Measurements from ENCODE around the gene SCAF1. TPM values are rescaled to one million over a fixed set of nuclear protein-coding genes. Genes with fewer than 3 reads are reported as not detected.

SCAF1 gene
- total RNA-seq, 2 experiments from 2014 or later, result 43.3 to 64.0 TPM

DNA sequence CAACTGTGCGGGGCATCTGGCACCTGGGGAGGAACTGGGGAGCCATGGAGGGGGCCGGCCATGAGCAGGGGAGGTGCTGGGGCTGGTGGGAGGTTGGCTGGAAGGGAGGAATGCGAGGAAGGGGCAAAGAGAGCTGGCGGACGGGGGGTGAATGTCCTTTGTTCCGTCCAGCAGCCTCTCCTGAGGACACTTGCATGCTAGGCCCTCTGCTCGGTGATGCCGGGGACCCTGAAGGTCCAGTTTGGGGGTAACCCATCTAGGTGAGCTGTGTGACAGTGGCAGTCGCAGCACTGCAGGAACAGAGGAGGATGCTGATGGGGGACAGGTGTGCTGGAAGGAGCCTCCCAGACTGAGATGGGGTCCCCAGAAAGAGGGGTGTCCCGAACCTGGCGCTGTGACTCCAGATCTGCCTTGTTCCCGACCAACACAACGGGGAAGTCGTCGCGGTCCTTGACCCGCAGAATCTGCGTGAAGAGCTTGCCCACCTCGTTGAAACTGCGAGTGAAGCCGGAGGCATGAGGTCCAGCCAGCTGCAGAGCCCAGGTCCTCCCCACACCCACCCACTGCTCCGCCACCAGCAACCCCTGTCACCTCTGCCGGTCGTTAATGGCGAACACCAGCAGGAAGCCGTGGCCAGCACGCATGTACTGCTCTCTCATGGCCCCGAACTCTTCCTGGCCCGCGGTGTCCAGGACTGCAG is 5.6 kb upstream of the SCAF1 start:
- intact Hi-C loops (cut with DNase I, micrococcal nuclease), result no loop called here
- no peaks in the 10 kb centered on the region for H3K27me3 Mint-ChIP-seq
- no peak overlapping the region for H3K4me3 Mint-ChIP-seq
- H3K27ac Mint-ChIP-seq, result no peak overlapping the region
- ChIA-PET POLR2A (no interaction called here), CTCF (interaction anchor here (0.6 kb wide), 1 partner anchor 924 kb away, joined by 3 read pairs; no protein-coding TSS in a partner anchor)
- H3K9me3 Mint-ChIP-seq (ENCODE audit: low read depth), result no peaks in the 10 kb centered on the region
- no peak for ATAC-seq
- H3K4me1 Mint-ChIP-seq, result peaks cover 19% of the 10 kb centered on the region
- H3K36me3 Mint-ChIP-seq (ENCODE audit: low read depth), result peaks cover 2% of the 10 kb centered on the region
- no peak for DNase-seq

- CTCF ChIA-PET, result interaction anchor here (0.8 kb wide), 1 partner anchor 67 kb away, joined by 3 read pairs; no protein-coding TSS in a partner anchor
- POLR2A ChIA-PET, result no interaction called here
- peak; percentile 25 for DNase-seq
Observed at GRCh38 chr19:49637821-49638738, 3.9 kb upstream of the SCAF1 start.

DNA sequence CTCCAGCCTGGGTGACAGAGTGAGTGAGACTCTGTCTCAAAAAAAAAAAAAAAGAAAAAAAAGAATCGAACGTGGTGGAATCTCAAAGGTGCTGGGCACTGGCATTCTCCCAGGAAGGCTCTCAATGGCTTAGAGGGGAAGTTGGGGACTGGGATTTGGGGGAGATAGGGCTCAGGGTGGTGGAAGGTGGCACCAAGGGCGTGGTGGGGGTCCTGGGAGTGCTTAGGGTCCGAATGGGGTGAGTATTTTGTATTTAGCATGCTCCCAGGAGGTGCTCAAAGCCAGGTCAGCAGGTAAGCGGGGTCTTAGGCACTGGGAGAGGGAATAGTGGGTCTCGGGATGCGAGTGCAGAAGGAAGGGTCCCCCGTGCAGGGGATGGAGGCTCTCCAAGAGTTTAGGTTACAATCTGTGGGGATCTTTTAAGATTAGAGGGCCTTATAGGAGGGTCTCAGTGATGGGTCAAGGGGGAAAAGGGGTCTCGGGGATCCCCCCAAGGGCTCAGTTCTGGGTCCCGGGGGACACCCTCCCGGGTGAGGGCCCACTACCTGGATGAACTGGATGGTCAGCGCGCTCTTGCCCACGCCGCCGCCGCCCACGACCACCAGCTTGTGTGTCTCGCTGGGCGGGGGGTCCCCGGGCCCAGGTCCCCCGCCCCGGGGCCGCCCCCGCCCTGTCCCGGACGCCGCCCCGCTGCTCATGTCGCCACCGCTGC is 2.5 kb upstream of the SCAF1 start:
- H3K4me1 Mint-ChIP-seq, result peaks cover 44% of the 10 kb centered on the region

More at GRCh38 chr19:49637821-49638738, 3.9 kb upstream of the SCAF1 start:
- Mint-ChIP-seq H3K27ac (peak overlapping the region; percentile 34), H3K9me3 (ENCODE audit: low read depth) (no peaks in the 10 kb centered on the region), H3K36me3 (ENCODE audit: low read depth) (peaks cover 2% of the 10 kb centered on the region), H3K27me3 (no peaks in the 10 kb centered on the region), H3K4me3 (peak overlapping the region; percentile 18), H3K4me1 (peaks cover 29% of the 10 kb centered on the region)
- ATAC-seq, result no peak
- intact Hi-C loops (cut with DNase I, micrococcal nuclease), result no loop called here

DNA sequence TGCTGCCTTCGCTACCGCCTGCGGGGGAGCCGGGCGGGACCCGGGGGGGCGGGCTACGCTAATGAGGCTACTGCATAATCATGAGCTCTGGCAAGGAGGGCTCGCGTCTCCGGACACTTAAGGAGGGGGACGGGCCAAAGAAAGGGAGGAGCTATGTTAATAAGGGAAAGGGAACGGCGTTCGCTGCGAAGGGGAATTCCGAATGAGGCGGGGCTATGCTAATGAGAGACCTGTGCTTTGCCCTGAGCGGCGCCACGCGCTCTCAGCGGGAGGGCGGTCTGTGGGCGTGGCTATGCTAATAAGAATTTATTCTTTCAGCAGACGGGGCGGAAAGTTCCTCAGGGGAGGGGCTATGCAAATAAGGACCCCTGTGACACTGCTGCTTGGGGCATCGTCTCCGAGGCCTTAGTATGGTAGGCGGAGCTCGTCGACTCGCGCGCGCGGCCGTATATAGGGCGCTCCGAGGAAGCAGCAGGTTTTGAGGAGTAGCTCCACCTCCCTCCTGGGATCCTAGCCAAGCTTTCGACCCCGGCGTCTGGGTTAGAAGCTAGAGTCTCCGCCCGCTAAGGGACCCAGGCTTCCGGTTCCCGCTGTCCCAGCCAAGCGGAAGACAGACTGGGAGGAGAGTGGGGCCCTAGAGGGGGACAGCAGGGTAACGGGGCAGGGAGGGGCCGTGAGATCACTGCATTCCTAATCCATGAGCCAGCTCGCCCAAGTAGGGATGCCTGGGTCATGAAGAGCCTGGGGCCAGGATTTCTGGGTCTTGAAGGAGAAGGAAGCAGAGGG is 1.7 kb upstream of the SCAF1 start, which contains the start of gene RRAS:
TSS of gene RRAS (minus strand) at position 31 of the 786 bp plus-strand sequence. CDS start 45 bp downstream, outside the sequence.
- intact Hi-C loops (cut with DNase I, micrococcal nuclease), result loop anchor here (1.0 to 10.0 kb wide), 21 partner anchors 36 to 1278 kb away; partner anchors contain the start of genes NOSIP (in 2 of the 2), AKT1S1 (in 1 of the 2), ALDH16A1 (in 1 of the 2) and ASPDH (in 1 of the 2)
- CTCF ChIA-PET, result interaction anchor here (0.6 to 6.1 kb wide), 15 partner anchors 17 to 168 kb away, joined by 3 to 62 read pairs (median 5); partner anchors contain the start of genes NOSIP and PRR12
- H3K4me1 Mint-ChIP-seq, result peaks cover 48% of the 10 kb centered on the region

More for the DNA sequence above, 2.5 kb upstream of the SCAF1 start:
- POLR2A ChIA-PET, result interaction anchor here (0.6 to 3.1 kb wide), 10 partner anchors 25 to 244 kb away, joined by 3 to 39 read pairs (median 6); partner anchors contain the start of genes AKT1S1, FUZ, NOSIP and PRMT1
- intact Hi-C loops (cut with DNase I, micrococcal nuclease), result loop anchor here (1.0 to 10.0 kb wide), 21 partner anchors 37 to 1277 kb away; partner anchors contain the start of genes NOSIP (in 2 of the 2), AKT1S1 (in 1 of the 2), ALDH16A1 (in 1 of the 2) and ASPDH (in 1 of the 2)
- H3K4me3 Mint-ChIP-seq, result peak overlapping the region; percentile 100
- no peaks in the 10 kb centered on the region for H3K27me3 Mint-ChIP-seq
- H3K27ac Mint-ChIP-seq, result peak overlapping the region; percentile 66
- ATAC-seq (no peak), DNase-seq (peak; percentile 25)
- CTCF ChIA-PET, result interaction anchor here (0.7 to 6.1 kb wide), 12 partner anchors 18 to 144 kb away, joined by 3 to 62 read pairs (median 5); partner anchors contain the start of genes NOSIP and PRR12
- H3K9me3 Mint-ChIP-seq (ENCODE audit: low read depth), result no peaks in the 10 kb centered on the region
- peaks cover 2% of the 10 kb centered on the region for H3K36me3 Mint-ChIP-seq (ENCODE audit: low read depth)

DNA sequence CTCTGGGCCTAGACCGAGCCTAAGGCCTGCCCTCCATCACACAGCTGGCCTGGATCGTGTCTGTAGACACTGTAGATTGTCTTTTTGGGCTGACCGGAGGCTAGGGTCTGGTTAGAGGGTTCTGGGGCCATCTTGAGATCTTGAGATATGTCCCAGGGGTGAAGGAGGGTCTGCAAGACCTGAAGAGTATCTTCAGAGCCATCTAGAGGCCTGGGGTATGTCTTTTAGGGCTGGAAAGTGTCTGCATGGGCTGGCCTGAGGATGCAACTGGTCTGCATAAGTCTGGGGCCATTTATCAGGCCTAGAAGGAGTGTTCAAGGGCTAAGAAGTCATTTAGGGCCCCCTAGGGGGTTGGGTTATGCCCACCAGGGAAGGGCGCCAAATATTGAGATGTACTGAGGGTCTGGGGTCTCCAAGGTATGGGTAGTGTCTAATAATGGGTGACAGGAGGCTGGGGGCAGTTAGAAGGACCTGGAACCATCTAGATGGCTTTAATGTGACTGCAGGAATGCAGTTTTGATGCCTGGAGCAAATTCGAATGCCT is 555 bp downstream of the SCAF1 start:
- Mint-ChIP-seq H3K27ac (peak overlapping the region; percentile 96), H3K4me1 (peaks cover 51% of the 10 kb centered on the region), H3K27me3 (no peaks in the 10 kb centered on the region), H3K4me3 (peak overlapping the region; percentile 100), H3K36me3 (ENCODE audit: low read depth) (peaks cover 9% of the 10 kb centered on the region), H3K9me3 (ENCODE audit: low read depth) (no peaks in the 10 kb centered on the region)
- CTCF ChIA-PET, result interaction anchor here (0.7 to 6.1 kb wide), 11 partner anchors 22 to 147 kb away, joined by 3 to 62 read pairs (median 4); partner anchors contain the start of genes NOSIP, PRRG2 and RPS11
- DNase-seq, result no peak
- intact Hi-C loops (cut with DNase I, micrococcal nuclease), result loop anchor here (1.0 to 10.0 kb wide), 14 partner anchors 22 to 1280 kb away; partner anchors contain the start of genes AKT1S1 (in 1 of the 2), ASPDH (in 1 of the 2), ATF5 (in 1 of the 2) and BCAT2 (in 1 of the 2)
- no peak for ATAC-seq
- POLR2A ChIA-PET, result interaction anchor here (0.6 to 3.1 kb wide), 6 partner anchors 14 to 1278 kb away, joined by 3 to 39 read pairs (median 6); partner anchors contain the start of genes PRMT1 and ZNF473

More for the DNA sequence above, 1.7 kb upstream of the SCAF1 start, which contains the start of gene RRAS:
- Mint-ChIP-seq H3K27me3 (no peaks in the 10 kb centered on the region), H3K27ac (peak within 1 kb of the TSS; percentile 100), H3K36me3 (ENCODE audit: low read depth) (peaks cover 2% of the 10 kb centered on the region), H3K9me3 (ENCODE audit: low read depth) (no peaks in the 10 kb centered on the region), H3K4me3 (peak within 1 kb of the TSS; percentile 100)
- DNase-seq (peak; percentile 100), ATAC-seq (peak; percentile 76)
- POLR2A ChIA-PET, result interaction anchor here (0.6 to 3.1 kb wide), 14 partner anchors 8 to 388 kb away, joined by 3 to 39 read pairs (median 4); partner anchors contain the start of genes AKT1S1, FUZ, NOSIP and PRMT1

DNA sequence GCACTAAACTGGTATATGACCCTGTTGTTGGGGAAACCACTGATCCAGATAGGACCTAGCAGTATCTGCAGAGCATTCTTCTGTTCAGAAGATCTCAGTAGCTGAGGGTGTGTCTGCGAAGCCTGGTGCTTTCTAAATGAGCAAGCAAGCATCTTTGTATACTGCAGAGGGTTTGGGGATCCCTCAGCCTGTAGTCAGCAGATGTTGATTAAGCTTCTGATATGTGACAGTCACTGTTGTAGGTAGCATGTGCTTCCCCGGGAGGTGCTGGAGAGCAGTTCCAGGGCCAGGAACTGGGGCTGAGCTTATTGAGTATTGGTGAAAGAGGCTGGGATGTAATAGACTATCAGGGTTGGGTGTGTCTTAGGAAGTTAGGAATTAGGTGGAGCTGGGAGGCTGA is 1.5 kb downstream of the SCAF1 start:
- DNase-seq (peak; percentile 61), ATAC-seq (no peak)
- H3K27ac Mint-ChIP-seq, result peak overlapping the region; percentile 55
- peak overlapping the region; percentile 100 for H3K4me3 Mint-ChIP-seq
- intact Hi-C loops (cut with DNase I, micrococcal nuclease), result loop anchor here in 1 of 2 experiments (2.0 to 10.0 kb wide), 7 partner anchors 733 to 1281 kb away; partner anchors contain the start of genes ASPDH, BCAT2, DBP and JOSD2
- H3K4me1 Mint-ChIP-seq, result peaks cover 45% of the 10 kb centered on the region
- ChIA-PET POLR2A (interaction anchor here (0.6 to 1.2 kb wide), 3 partner anchors 21 to 358 kb away, joined by 3 to 7 read pairs (median 4); partner anchors contain the start of gene PRMT1), CTCF (interaction anchor here (0.6 to 6.1 kb wide), 9 partner anchors 9 to 96 kb away, joined by 3 to 62 read pairs (median 5); partner anchors contain the start of genes NOSIP and PRRG2)
- H3K9me3 Mint-ChIP-seq (ENCODE audit: low read depth), result no peaks in the 10 kb centered on the region
- no peaks in the 10 kb centered on the region for H3K27me3 Mint-ChIP-seq
- peaks cover 9% of the 10 kb centered on the region for H3K36me3 Mint-ChIP-seq (ENCODE audit: low read depth)

DNA sequence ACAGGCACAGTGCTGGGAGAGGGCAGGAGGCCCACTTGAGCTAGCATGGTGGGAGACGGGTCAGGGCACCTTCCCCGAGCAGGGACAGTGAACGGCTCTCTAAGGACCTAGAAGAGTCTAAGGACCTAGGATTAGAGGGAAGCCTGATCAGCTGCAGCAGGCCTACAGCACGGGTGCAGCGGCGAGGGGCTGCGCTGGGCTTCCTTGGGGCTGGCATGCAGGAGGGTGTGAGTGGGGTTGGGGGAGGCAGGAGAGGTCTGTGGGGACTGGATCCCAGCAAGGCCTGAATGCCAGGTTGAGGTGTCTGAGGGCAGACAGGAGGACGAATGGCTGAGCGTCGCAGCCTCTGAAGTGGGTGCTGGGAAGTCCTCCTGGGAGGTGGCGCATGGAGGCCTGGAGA is 3.6 kb downstream of the SCAF1 start:
- Mint-ChIP-seq H3K9me3 (ENCODE audit: low read depth) (no peaks in the 10 kb centered on the region), H3K27me3 (no peaks in the 10 kb centered on the region), H3K27ac (no peak overlapping the region), H3K36me3 (ENCODE audit: low read depth) (peaks cover 13% of the 10 kb centered on the region), H3K4me1 (peaks cover 34% of the 10 kb centered on the region), H3K4me3 (no peak overlapping the region)
- intact Hi-C loops (cut with DNase I, micrococcal nuclease), result loop anchor here in 1 of 2 experiments (10.0 kb wide), 1 partner anchor 771 kb away; the partner anchor contains the start of gene PPP1R15A
- DNase-seq, result no peak
- ATAC-seq, result no peak
- CTCF ChIA-PET, result interaction anchor here (0.6 to 6.1 kb wide), 2 partner anchors 28 to 75 kb away, joined by 3 to 62 read pairs; no protein-coding TSS in a partner anchor
- POLR2A ChIA-PET, result no interaction called here

- H3K9me3 Mint-ChIP-seq (ENCODE audit: low read depth), result no peaks in the 10 kb centered on the region
- no peak for DNase-seq
- POLR2A ChIA-PET, result interaction anchor here (0.5 kb wide), 1 partner anchor 28 kb away, joined by 3 read pairs; no protein-coding TSS in a partner anchor
- peaks cover 32% of the 10 kb centered on the region for H3K4me1 Mint-ChIP-seq
- H3K36me3 Mint-ChIP-seq (ENCODE audit: low read depth), result peaks cover 13% of the 10 kb centered on the region
- no peaks in the 10 kb centered on the region for H3K27me3 Mint-ChIP-seq
- no peak for ATAC-seq
- no peak overlapping the region for H3K27ac Mint-ChIP-seq
- no peak overlapping the region for H3K4me3 Mint-ChIP-seq
- CTCF ChIA-PET, result no interaction called here
- intact Hi-C loops (cut with DNase I, micrococcal nuclease), result loop anchor here in 1 of 2 experiments (10.0 kb wide), 1 partner anchor 771 kb away; the partner anchor contains the start of gene PPP1R15A
Observed at GRCh38 chr19:49645995-49646394, 4.0 kb downstream of the SCAF1 start.

- peaks cover 13% of the 10 kb centered on the region for H3K36me3 Mint-ChIP-seq (ENCODE audit: low read depth)
Observed at GRCh38 chr19:49646586-49646985, 4.6 kb downstream of the SCAF1 start.

More at GRCh38 chr19:49646586-49646985, 4.6 kb downstream of the SCAF1 start:
- ChIA-PET POLR2A (no interaction called here), CTCF (no interaction called here)
- peaks cover 31% of the 10 kb centered on the region for H3K4me1 Mint-ChIP-seq
- intact Hi-C loops (cut with DNase I, micrococcal nuclease), result loop anchor here in 1 of 2 experiments (10.0 kb wide), 1 partner anchor 772 kb away; the partner anchor contains the start of gene PPP1R15A
- no peaks in the 10 kb centered on the region for H3K27me3 Mint-ChIP-seq
- no peak overlapping the region for H3K27ac Mint-ChIP-seq
- DNase-seq, result no peak
- no peak for ATAC-seq
- H3K4me3 Mint-ChIP-seq, result no peak overlapping the region
- no peaks in the 10 kb centered on the region for H3K9me3 Mint-ChIP-seq (ENCODE audit: low read depth)

Data from activated CD4-positive, alpha-beta T cell treated with anti-CD3 and anti-CD28 coated beads for 36 hours (primary cell).